HepG2 (cell line): ENCODE data around the gene NOTO. TPM values are rescaled to one million over a fixed set of nuclear protein-coding genes. Genes with fewer than 3 reads are reported as not detected.
A peak's percentile ranks its signal among the peaks of the same experiment; 100 is the strongest.

Source experiments
- ATAC-seq: fragments of 200-7000 bp; cut with Tn5 transposase; 3 replicates; pipeline ENCODE4 v1.9.1; 2020; ENCODE audit warnings: mild to moderate bottlenecking, moderate library complexity
- BruUV-seq: library from RNA; stranded (reverse); fragments of 400-500 nt; replicated peaks from 2 replicates; lab custom pipeline; 2021; lab: Mats Ljungman, UMichigan
- CTCF ChIA-PET: fragments of 300-600 bp; formaldehyde crosslinking; extraction: SDS; loops from one replicate; lab custom pipeline; 2021; ENCODE audit warnings: low total read pairs, inconsistent platforms, low intra/inter-chr PET ratio; lab: Yijun Ruan, JAX
- POLR2A ChIA-PET: fragments of 350-600 bp; sonication (Branson Sonifier 250); formaldehyde crosslinking; loops from one replicate; lab custom pipeline; 2020; ENCODE audit warnings: antibody characterized with exemption, inconsistent platforms; lab: Yijun Ruan, JAX
- DNase-seq: peaks from one replicate; pipeline ENCODE4 v3.0.0-alpha.2; 2015; ENCODE audit warnings: low spot score
- FAIRE-seq: peaks from 3 replicates; lab custom pipeline; 2011; peaks lifted over from hg19 to GRCh38; lab: Jason Lieb, UNC
- H2AFZ ChIP-seq: one replicate; pipeline ENCODE4 v1.6.1; 2011; ENCODE audit warnings: low read length, inconsistent platforms
- H3K27ac ChIP-seq: fragments of 300-600 bp; 3 replicates; pipeline ENCODE4 v1.8.0; 2011; ENCODE audit warnings: mixed run types, mild to moderate bottlenecking, mixed read lengths, low read length, inconsistent platforms; ENCODE audit not compliant: insufficient read depth; ENCODE audit errors: extremely low read length
- H3K27me3 ChIP-seq, 2 experiments: fragments of 200-600 bp in 1 of 2; 2 replicates in 1 of 2; 3 replicates in 1 of 2; pipeline versions ENCODE4 v1.6.0 to v1.8.0; 2011; ENCODE audit warnings: low read length in 2 of 2, mild to moderate bottlenecking in 2 of 2, moderate library complexity in 2 of 2, inconsistent platforms in 1 of 2; ENCODE audit not compliant: insufficient read depth in 2 of 2, control insufficient read depth in 1 of 2
- H3K36me3 ChIP-seq, 2 experiments: fragments of 200-600 bp in 1 of 2; replicated peaks in 1 of 2; 2 replicates in 1 of 2; 3 replicates in 1 of 2; pipeline versions ENCODE4 v1.5.1 to v1.8.0; 2011; ENCODE audit warnings: low read length in 2 of 2, inconsistent platforms in 1 of 2; ENCODE audit not compliant: insufficient read depth in 2 of 2, control insufficient read depth in 1 of 2
- H3K4me1 ChIP-seq: 2 replicates; pipeline ENCODE4 v1.5.1; 2012; ENCODE audit warnings: low read length, inconsistent platforms; ENCODE audit not compliant: insufficient read depth
- H3K4me2 ChIP-seq: 2 replicates; pipeline ENCODE4 v1.6.0; 2011; ENCODE audit warnings: low read depth, low read length, inconsistent platforms
- H3K4me3 ChIP-seq, 3 experiments: fragments of 200-600 bp in 1 of 3; sonication (generic), shearing (Covaris generic) in 1 of 3; replicated peaks in 1 of 3; 2 replicates each; pipeline ENCODE4 v1.5.1; 2011 to 2016; ENCODE audit warnings: low read length in 3 of 3, inconsistent platforms in 2 of 3, low read depth in 2 of 3, mild to moderate bottlenecking in 2 of 3, control low read depth in 1 of 3, mixed read lengths in 1 of 3; ENCODE audit not compliant: insufficient read depth in 1 of 3
- H3K79me2 ChIP-seq: one replicate; pipeline ENCODE4 v1.6.1; 2011; ENCODE audit warnings: low read length, inconsistent platforms; ENCODE audit not compliant: insufficient read depth
- H3K9ac ChIP-seq: 2 replicates; pipeline ENCODE4 v1.6.0; 2011; ENCODE audit warnings: mild to moderate bottlenecking, low read depth, low read length, inconsistent platforms; ENCODE audit not compliant: insufficient read depth
- H3K9me3 ChIP-seq: 2 replicates; pipeline ENCODE4 v1.5.1; 2012; ENCODE audit warnings: mild to moderate bottlenecking, low read length
- H4K20me1 ChIP-seq: 2 replicates; pipeline ENCODE4 v1.6.0; 2011; ENCODE audit warnings: inconsistent platforms, mild to moderate bottlenecking, low read length, moderate library complexity; ENCODE audit not compliant: insufficient read depth
- ADNP ChIP-seq: sonication (generic); formaldehyde crosslinking; IDR thresholded peaks from 2 replicates; pipeline ENCODE4 v1.4.0; 2020; ENCODE audit warnings: missing genetic modification reagents
- GTF3A ChIP-seq: sonication (generic); formaldehyde crosslinking; conservative IDR thresholded peaks from 2 replicates; pipeline ENCODE4 v1.4.0; 2020; ENCODE audit warnings: mild to moderate bottlenecking, missing genetic modification reagents
- IKZF4 ChIP-seq: sonication (generic); formaldehyde crosslinking; IDR thresholded peaks from 2 replicates; pipeline ENCODE4 v1.5.1; 2020; ENCODE audit warnings: borderline replicate concordance, mild to moderate bottlenecking, low read depth, missing genetic modification reagents; ENCODE audit errors: not compliant biosample characterization
- MED13 ChIP-seq: sonication (generic); formaldehyde crosslinking; IDR thresholded peaks from 2 replicates; pipeline ENCODE4 v1.5.0; 2020; ENCODE audit warnings: missing genetic modification reagents
- MTERF4 ChIP-seq: sonication (generic); formaldehyde crosslinking; IDR thresholded peaks from 2 replicates; pipeline ENCODE4 v1.8.0; 2023; ENCODE audit warnings: mild to moderate bottlenecking, missing genetic modification reagents
- MXD3 ChIP-seq: IDR thresholded peaks from 2 replicates; pipeline ENCODE4 v1.6.1; 2016; ENCODE audit warnings: mild to moderate bottlenecking, missing biosample characterization, missing genetic modification reagents
- NCOA5 ChIP-seq: sonication (generic); formaldehyde crosslinking; IDR thresholded peaks from 2 replicates; pipeline ENCODE4 v1.4.0; 2020; ENCODE audit warnings: missing genetic modification reagents
- PRMT3 ChIP-seq: sonication (generic); formaldehyde crosslinking; IDR thresholded peaks from 2 replicates; pipeline ENCODE4 v1.8.1; 2022; ENCODE audit warnings: low read depth, mild to moderate bottlenecking, moderate library complexity, missing genetic modification reagents, borderline replicate concordance
- ZFP91 ChIP-seq: sonication (generic); formaldehyde crosslinking; IDR thresholded peaks from 2 replicates; pipeline ENCODE4 v1.9.0; 2022; ENCODE audit warnings: missing genetic modification reagents, mild to moderate bottlenecking, borderline replicate concordance
- ZFYVE20 ChIP-seq: sonication (generic); formaldehyde crosslinking; IDR thresholded peaks from 2 replicates; pipeline ENCODE4 v1.8.0; 2023; ENCODE audit warnings: low read depth, mild to moderate bottlenecking, moderate library complexity, missing genetic modification reagents, borderline replicate concordance
- ZNF17 ChIP-seq: sonication (generic); formaldehyde crosslinking; IDR thresholded peaks from 2 replicates; pipeline ENCODE4 v1.5.0; 2020; ENCODE audit warnings: mild to moderate bottlenecking, missing genetic modification reagents
- ZNF562 ChIP-seq: sonication (generic); formaldehyde crosslinking; IDR thresholded peaks from 2 replicates; pipeline ENCODE4 v1.8.0; 2022; ENCODE audit warnings: missing genetic modification reagents, borderline replicate concordance
- ZNF569 ChIP-seq: sonication (generic); formaldehyde crosslinking; IDR thresholded peaks from 2 replicates; pipeline ENCODE4 v1.5.0; 2020; ENCODE audit warnings: mild to moderate bottlenecking, missing genetic modification reagents, moderate library complexity, borderline replicate concordance
- ZNF605 ChIP-seq: sonication (generic); formaldehyde crosslinking; IDR thresholded peaks from 2 replicates; pipeline ENCODE4 v1.8.0; 2022; ENCODE audit warnings: mild to moderate bottlenecking, missing genetic modification reagents
- ZNF746 ChIP-seq: sonication (generic); formaldehyde crosslinking; IDR thresholded peaks from 2 replicates; pipeline ENCODE4 v1.8.0; 2022; ENCODE audit warnings: mild to moderate bottlenecking, missing genetic modification reagents
- ZUFSP ChIP-seq: sonication (generic); formaldehyde crosslinking; IDR thresholded peaks from 2 replicates; pipeline ENCODE4 v1.9.0; 2021; ENCODE audit warnings: missing genetic modification reagents, mild to moderate bottlenecking, borderline replicate concordance
- WGBS: methylation state at CpG from one replicate; pipeline ENCODE4 v1.1.6; 2017; ENCODE audit warnings: low lambda C conversion rate; 5-methylcytosine and 5-hydroxymethylcytosine counted together
- in situ Hi-C: cut with HindIII; loops from 2 replicates; pipeline ENCODE4 v1.10.0; 2017; ENCODE audit warnings: low pct_unique_long_range_greater_than_20kb; ENCODE audit not compliant: extremely low pct_ligation_motif_present
- intact Hi-C: fragments of 100-400 bp; cut with micrococcal nuclease; formaldehyde crosslinking; loops from one replicate; pipeline ENCODE4 v1.10.0; 2022; ENCODE audit not compliant: unreplicated experiment
- polyA plus RNA-seq, 8 experiments: library from polyadenylated mRNA; depleted of rRNA in 3 of 8; stranded (reverse) in 7 of 8; unstranded in 1 of 8; fragments of >200 nt; fragmentation: Illumina TruSeq in 4 of 8; extraction: Trizol in 4 of 8; gene quantifications; 2 replicates each; pipeline versions ENCODE4 v1.2.1 to v1.2.3, GENCODE V29; 2011 to 2016; ENCODE audit warnings: low read depth in 4 of 8, missing spikeins in 1 of 8, mixed read lengths in 1 of 8; ENCODE audit not compliant: insufficient read depth in 1 of 8
- total RNA-seq, 5 experiments: library from RNA; depleted of rRNA; stranded (reverse); fragments of >200 nt; fragmentation: Illumina TruSeq; extraction: Trizol; gene quantifications; 2 replicates each; pipeline ENCODE4 v1.2.3, GENCODE V29; 2016; ENCODE audit warnings: low read depth in 1 of 5

The NOTO gene
- total and polyA plus RNA-seq, 2 of the 13 experiments (the other 11 are each of a cell fraction or from before 2014, with no cell fraction given) = not detected

GRCh38 chr2:73235315-73236028, 33.1 kb downstream of the NOTO start:
- BruUV-seq = no TSS peak
- in situ Hi-C loops (no loop called here), intact Hi-C loops (no loop called here)
- FAIRE-seq (no peak), DNase-seq (no peak), ATAC-seq (no peak)
- Histone ChIP-seq H3K9ac (peak overlapping the region; percentile 95), H3K4me1 (peaks cover 59% of the 10 kb centered on the region), H4K20me1 (peaks cover 56% of the 10 kb centered on the region), H3K27me3 (peaks cover 0 to 6% of the 10 kb centered on the region in 2 experiments; a peak in 1 of 5 replicates), H3K36me3 (peaks cover 13 to 25% of the 10 kb centered on the region in 2 experiments), H3K4me3 (peak overlapping the region; percentile 84 to 97 (median 89)), H3K79me2 (peaks cover 67% of the 10 kb centered on the region), H3K4me2 (peak overlapping the region; percentile 99), H2AFZ (no peak overlapping the region), H3K9me3 (no peaks in the 10 kb centered on the region), H3K27ac (peak overlapping the region; percentile 78)
- CTCF ChIA-PET = no interaction called here
- POLR2A ChIA-PET = interaction anchor here (0.7 to 7.2 kb wide), 10 partner anchors 9 to 150 kb away, joined by 3 to 125 read pairs (median 11); partner anchors contain the start of genes ALMS1 and SMYD5
- 58% methylated on average over 11 of the region's 11 CpGs for WGBS
- TF ChIP-seq ZFP91 (no peak), ZNF562 (CRISPR knock-in tag) (no peak), GTF3A (CRISPR knock-in tag) (0 out of 2 replicates have a peak, but pooled peaks have one; percentile 8), MED13 (CRISPR knock-in tag) (no peak), ADNP (CRISPR knock-in tag) (no peak), MXD3 (CRISPR knock-in tag) (no peak), ZUFSP (CRISPR knock-in tag) (no peak), ZNF605 (CRISPR knock-in tag) (0 out of 2 replicates have a peak, but pooled peaks have one; percentile 18), IKZF4 (CRISPR knock-in tag) (no peak), MTERF4 (CRISPR knock-in tag) (no peak; the same call in 1 of the 2 replicates), ZNF746 (CRISPR knock-in tag) (no peak), ZNF569 (no peak), ZNF17 (no peak), PRMT3 (no peak), ZFYVE20 (CRISPR knock-in tag) (no peak), NCOA5 (CRISPR knock-in tag) (no peak)
